PC-9 (cell line): Measurements from ENCODE around the gene DPH1.

Experiments used
- CTCF ChIP-seq: fragments of 200-600 bp; sonication (generic); conservative IDR thresholded peaks from 2 replicates; pipeline ENCODE4 v1.6.1; 2017; ENCODE audit warnings: mixed run types, antibody characterized with exemption, mild to moderate bottlenecking, moderate library complexity
- EZH2 ChIP-seq: fragments of 200-600 bp; sonication (generic); IDR thresholded peaks from 2 replicates; pipeline ENCODE4 v1.8.0; 2017; ENCODE audit warnings: antibody characterized with exemption, low read depth

GRCh38 chr17:2024572-2025219 is 5.3 kb upstream of the DPH1 start:
- TF ChIP-seq CTCF (no peak), EZH2 (no peak; the same call in 1 of the 2 replicates)
